DOHH2 (cell line): Measurements from ENCODE around the gene HSDL1.
A peak's percentile ranks its signal among the peaks of the same experiment; 100 is the strongest.

Experiments used
- H3F3A ChIP-seq: fragments of 200-600 bp; sonication (generic), shearing (Covaris generic); 2 replicates; pipeline ENCODE4 v1.6.0; 2016; ENCODE audit warnings: antibody characterized with exemption, mild to moderate bottlenecking; ENCODE audit not compliant: control insufficient read depth, insufficient read depth
- H3K27ac ChIP-seq: fragments of 200-600 bp; sonication (generic); 2 replicates; pipeline ENCODE4 v1.5.1; 2014; ENCODE audit warnings: low read depth, mild to moderate bottlenecking, low read length, moderate library complexity
- H3K27me3 ChIP-seq: fragments of 200-600 bp; sonication (generic); 2 replicates; pipeline ENCODE4 v1.6.1; 2014; ENCODE audit warnings: mild to moderate bottlenecking, low read length, mixed read lengths; ENCODE audit not compliant: control insufficient read depth
- H3K36me3 ChIP-seq: fragments of 200-600 bp; sonication (generic); 2 replicates; pipeline ENCODE4 v1.6.1; 2014; ENCODE audit warnings: mild to moderate bottlenecking, low read length, moderate library complexity, mixed read lengths; ENCODE audit not compliant: control insufficient read depth
- H3K4me1 ChIP-seq: fragments of 200-600 bp; sonication (generic); 2 replicates; pipeline ENCODE4 v1.6.1; 2014; ENCODE audit warnings: mild to moderate bottlenecking, low read length, mixed read lengths; ENCODE audit not compliant: control insufficient read depth
- H3K4me2 ChIP-seq: fragments of 200-600 bp; sonication (generic); 2 replicates; pipeline ENCODE4 v1.6.0; 2014; ENCODE audit warnings: mild to moderate bottlenecking, low read length, moderate library complexity
- H3K4me3 ChIP-seq: fragments of 200-600 bp; sonication (generic); 2 replicates; pipeline ENCODE4 v1.5.1; 2014; ENCODE audit warnings: mild to moderate bottlenecking, low read length, mixed read lengths
- H3K79me2 ChIP-seq: fragments of 200-600 bp; sonication (generic); 2 replicates; pipeline ENCODE4 v1.6.1; 2014; ENCODE audit warnings: mild to moderate bottlenecking, low read length, mixed read lengths; ENCODE audit not compliant: control insufficient read depth
- H3K9me2 ChIP-seq: fragments of 200-600 bp; sonication (generic); replicated peaks from 2 replicates; pipeline ENCODE4 v1.6.1; 2014; ENCODE audit warnings: mild to moderate bottlenecking, low read length, mixed read lengths; ENCODE audit not compliant: control insufficient read depth
- H3K9me3 ChIP-seq: fragments of 200-600 bp; sonication (generic); 2 replicates; pipeline ENCODE4 v1.6.1; 2014; ENCODE audit warnings: antibody characterized with exemption, low read length, mixed read lengths; ENCODE audit not compliant: control insufficient read depth, insufficient read depth
- H4K20me1 ChIP-seq: fragments of 200-600 bp; sonication (generic); 2 replicates; pipeline ENCODE4 v1.6.0; 2014; ENCODE audit warnings: low read depth, mild to moderate bottlenecking, antibody characterized with exemption, low read length, moderate library complexity; ENCODE audit not compliant: control insufficient read depth, insufficient read depth
- CTCF ChIP-seq: fragments of 200-600 bp; sonication (generic); IDR thresholded peaks from one replicate; pipeline ENCODE4 v1.5.1; 2014; ENCODE audit warnings: antibody characterized with exemption, mild to moderate bottlenecking, low read depth, low read length; ENCODE audit not compliant: poor library complexity, severe bottlenecking
- EZH2phosphoT487 ChIP-seq: fragments of 200-600 bp; sonication (generic); IDR thresholded peaks from 2 replicates; pipeline ENCODE4 v1.6.1; 2017; ENCODE audit warnings: borderline replicate concordance, mild to moderate bottlenecking, antibody characterized with exemption, low read length, moderate library complexity, mixed read lengths

The HSDL1 gene

GRCh38 chr16:84191466-84191865, 46.5 kb upstream of the HSDL1 start:
- Histone ChIP-seq H3K9me2 (no peaks in the 10 kb centered on the region), H3K4me1 (peaks cover 24% of the 10 kb centered on the region), H3K9me3 (no peaks in the 10 kb centered on the region), H3F3A (no peaks in the 10 kb centered on the region), H3K4me2 (no peak overlapping the region), H3K4me3 (no peak overlapping the region), H3K27ac (no peak overlapping the region), H4K20me1 (no peaks in the 10 kb centered on the region), H3K27me3 (no peaks in the 10 kb centered on the region), H3K79me2 (peaks cover 7% of the 10 kb centered on the region), H3K36me3 (no peaks in the 10 kb centered on the region; the same call in 1 of the 2 replicates)
- TF ChIP-seq CTCF = no peak
- no peak for TF ChIP-seq EZH2phosphoT487

GRCh38 chr16:84190731-84191388, 45.9 kb upstream of the HSDL1 start, which contains the start of gene ADAD2:
ADAD2 (plus strand) TSS chr16:84191157; CDS start chr16:84191231, 74 bp downstream.
- H3K9me3 ChIP-seq = no peaks in the 10 kb centered on the region

DNA sequence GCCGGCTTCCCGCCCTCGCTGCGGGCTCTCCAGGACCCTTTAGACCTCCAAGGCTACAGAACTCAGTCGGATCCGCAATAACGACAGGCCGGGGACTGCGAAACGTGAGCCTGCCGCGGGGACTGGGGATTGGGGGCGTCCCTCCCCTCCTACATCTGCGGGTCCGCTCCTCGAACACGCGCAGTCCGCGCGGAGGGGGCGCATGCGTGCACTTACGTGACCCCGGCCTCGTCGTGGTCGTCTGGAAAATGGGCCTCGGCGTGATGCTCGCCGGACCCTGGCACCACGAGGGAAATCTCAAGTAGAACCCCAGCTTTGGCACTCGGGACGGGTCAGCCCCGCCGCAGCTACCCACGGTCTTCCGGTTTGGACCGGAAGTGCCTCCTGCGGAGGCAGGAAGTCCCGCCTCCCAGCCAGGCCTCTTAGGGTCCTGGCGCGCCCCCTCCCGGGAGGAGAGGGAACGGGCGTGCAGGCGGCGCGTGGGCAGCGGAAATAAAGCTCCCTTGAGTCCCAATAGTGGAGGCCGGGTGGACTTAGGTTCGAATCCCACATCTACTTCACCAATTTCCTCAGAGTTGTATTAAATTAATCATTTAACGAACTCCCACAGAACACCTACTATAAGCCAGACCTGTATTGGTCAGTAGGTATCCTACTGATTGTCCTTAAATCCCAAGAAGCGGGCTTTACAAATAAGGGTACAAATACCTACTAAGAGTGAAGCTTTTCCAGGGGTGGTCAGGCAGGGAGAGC, 41.9 kb upstream of the HSDL1 start, which contains the start of gene TAF1C:
TSS of gene TAF1C (minus strand) at position 373 of the 753 bp plus-strand sequence. CDS start 2,069 bp downstream, outside the sequence.
- peaks cover 31% of the 10 kb centered on the region for H3K36me3 ChIP-seq
- TF ChIP-seq CTCF (peak; percentile 93), EZH2phosphoT487 (no peak)
- peak within 1 kb of the TSS; percentile 33 for H3K27ac ChIP-seq

More at GRCh38 chr16:84190731-84191388, 45.9 kb upstream of the HSDL1 start, which contains the start of gene ADAD2:
- Histone ChIP-seq H3K9me2 (no peaks in the 10 kb centered on the region), H3K27ac (no peak within 1 kb of the TSS), H3K36me3 (no peaks in the 10 kb centered on the region; the same call in 1 of the 2 replicates), H4K20me1 (no peaks in the 10 kb centered on the region), H3K4me2 (no peak within 1 kb of the TSS), H3K4me1 (peaks cover 27% of the 10 kb centered on the region), H3K4me3 (no peak within 1 kb of the TSS), H3F3A (no peaks in the 10 kb centered on the region), H3K79me2 (peaks cover 13% of the 10 kb centered on the region), H3K27me3 (no peaks in the 10 kb centered on the region)
- TF ChIP-seq CTCF (no peak), EZH2phosphoT487 (no peak)

More for the DNA sequence above, 41.9 kb upstream of the HSDL1 start, which contains the start of gene TAF1C:
- Histone ChIP-seq H3K9me2 (no peaks in the 10 kb centered on the region), H3K4me2 (peak within 1 kb of the TSS; percentile 91), H3F3A (no peaks in the 10 kb centered on the region), H3K9me3 (no peaks in the 10 kb centered on the region), H4K20me1 (no peaks in the 10 kb centered on the region), H3K4me1 (peaks cover 16% of the 10 kb centered on the region), H3K27me3 (no peaks in the 10 kb centered on the region), H3K79me2 (peaks cover 45% of the 10 kb centered on the region), H3K4me3 (peak within 1 kb of the TSS; percentile 85)
